Kidney epithelial cell (primary cell): ENCODE data around the gene NASP. TPM values are rescaled to one million over a fixed set of nuclear protein-coding genes. Genes with fewer than 3 reads are reported as not detected.

Experiments used
- DNase-seq: peaks from one replicate; pipeline ENCODE4 v3.0.0-alpha.2; 2010; ENCODE audit warnings: low read depth
- H3K27me3 ChIP-seq: 2 replicates; pipeline ENCODE4 v1.6.0; 2011; ENCODE audit warnings: low read length; ENCODE audit not compliant: control insufficient read depth, insufficient read depth
- H3K36me3 ChIP-seq: 2 replicates; pipeline ENCODE4 v1.5.1; 2011; ENCODE audit warnings: low read length; ENCODE audit not compliant: control insufficient read depth, insufficient read depth
- H3K4me3 ChIP-seq: 2 replicates; pipeline ENCODE4 v1.5.1; 2011; ENCODE audit warnings: low read depth, mild to moderate bottlenecking, control low read depth, low read length
- total RNA-seq: library from RNA; depleted of rRNA; stranded (reverse); fragments of >200 nt; gene quantifications from 2 replicates; pipeline ENCODE4 v1.2.3, GENCODE V29; 2015
- TF ChIP-seq, protein P1 (sequence below): IDR thresholded peaks from 2 replicates; pipeline ENCODE4 v1.5.1; 2011; ENCODE audit warnings: mild to moderate bottlenecking, moderate library complexity, low read length, control low read depth, inconsistent platforms; ENCODE audit not compliant: insufficient read depth, poor library complexity, severe bottlenecking

The NASP gene
- total RNA-seq, 1 donor from 2014 or later: 45.3 TPM

GRCh38 chr1:45574105-45574626, 9.7 kb upstream of the NASP start:
- TF ChIP-seq, protein P1, sequence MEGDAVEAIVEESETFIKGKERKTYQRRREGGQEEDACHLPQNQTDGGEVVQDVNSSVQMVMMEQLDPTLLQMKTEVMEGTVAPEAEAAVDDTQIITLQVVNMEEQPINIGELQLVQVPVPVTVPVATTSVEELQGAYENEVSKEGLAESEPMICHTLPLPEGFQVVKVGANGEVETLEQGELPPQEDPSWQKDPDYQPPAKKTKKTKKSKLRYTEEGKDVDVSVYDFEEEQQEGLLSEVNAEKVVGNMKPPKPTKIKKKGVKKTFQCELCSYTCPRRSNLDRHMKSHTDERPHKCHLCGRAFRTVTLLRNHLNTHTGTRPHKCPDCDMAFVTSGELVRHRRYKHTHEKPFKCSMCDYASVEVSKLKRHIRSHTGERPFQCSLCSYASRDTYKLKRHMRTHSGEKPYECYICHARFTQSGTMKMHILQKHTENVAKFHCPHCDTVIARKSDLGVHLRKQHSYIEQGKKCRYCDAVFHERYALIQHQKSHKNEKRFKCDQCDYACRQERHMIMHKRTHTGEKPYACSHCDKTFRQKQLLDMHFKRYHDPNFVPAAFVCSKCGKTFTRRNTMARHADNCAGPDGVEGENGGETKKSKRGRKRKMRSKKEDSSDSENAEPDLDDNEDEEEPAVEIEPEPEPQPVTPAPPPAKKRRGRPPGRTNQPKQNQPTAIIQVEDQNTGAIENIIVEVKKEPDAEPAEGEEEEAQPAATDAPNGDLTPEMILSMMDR: no peak
- Histone ChIP-seq H3K36me3 (peaks cover 2% of the 10 kb centered on the region), H3K4me3 (no peak overlapping the region), H3K27me3 (no peaks in the 10 kb centered on the region)
- no peak for DNase-seq

DNA sequence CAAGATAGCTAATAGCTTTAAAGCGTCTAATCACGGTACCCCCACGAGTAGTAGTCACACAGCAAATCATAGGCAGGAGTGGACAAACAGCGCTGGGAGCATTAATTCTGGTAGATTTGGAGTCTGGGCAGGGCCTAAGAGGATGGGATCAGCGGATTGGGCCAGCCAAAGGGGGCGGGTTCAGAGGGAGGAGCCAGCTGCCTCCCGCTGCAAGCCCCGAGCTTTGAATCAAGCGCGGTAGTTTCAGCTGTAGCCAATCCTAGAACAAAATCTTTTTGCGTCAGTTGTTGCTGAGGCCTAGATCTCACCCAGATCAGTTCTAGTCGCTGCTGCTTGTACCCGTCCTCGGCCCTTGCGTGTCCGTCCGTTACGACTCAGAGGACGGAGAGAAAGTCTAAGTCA, 576 bp upstream of the NASP start:
- no peaks in the 10 kb centered on the region for H3K36me3 ChIP-seq
- DNase-seq: peak; percentile 90
- H3K27me3 ChIP-seq: no peaks in the 10 kb centered on the region
- H3K4me3 ChIP-seq: peak overlapping the region; percentile 78
- TF ChIP-seq, protein P1: no peak

GRCh38 chr1:45584351-45585109, 689 bp downstream of the NASP start:
- TF ChIP-seq, protein P1: no peak
- Histone ChIP-seq H3K36me3 (no peaks in the 10 kb centered on the region), H3K4me3 (peak overlapping the region; percentile 78), H3K27me3 (no peaks in the 10 kb centered on the region)
- DNase-seq: no peak

DNA sequence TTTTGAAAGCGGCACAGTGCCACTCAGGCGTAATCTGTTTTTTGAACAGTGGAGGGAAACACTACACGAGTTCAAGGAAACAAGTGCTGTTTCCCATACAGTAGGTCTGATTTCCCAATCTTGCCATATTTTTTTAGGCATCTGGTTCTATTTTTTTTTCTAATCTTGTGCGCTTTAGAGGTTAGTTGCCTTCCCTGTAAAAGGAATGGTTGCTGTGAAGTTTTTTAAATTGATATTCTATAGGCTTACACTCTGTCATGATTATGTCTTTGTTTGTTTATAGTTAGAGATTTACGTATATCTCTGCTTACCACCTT, 1.2 kb downstream of the NASP start:
- TF ChIP-seq, protein P1: no peak
- H3K4me3 ChIP-seq: peak overlapping the region; percentile 78
- no peak for DNase-seq
- no peaks in the 10 kb centered on the region for H3K27me3 ChIP-seq
- no peaks in the 10 kb centered on the region for H3K36me3 ChIP-seq

GRCh38 chr1:45585496-45586075, 1.7 kb downstream of the NASP start:
- DNase-seq: no peak
- H3K36me3 ChIP-seq: no peaks in the 10 kb centered on the region
- TF ChIP-seq, protein P1: no peak
- no peaks in the 10 kb centered on the region for H3K27me3 ChIP-seq
- peak overlapping the region; percentile 78 for H3K4me3 ChIP-seq
